PC-9 (cell line): ENCODE measurements around the gene RAB10. TPM values are rescaled to one million over a fixed set of nuclear protein-coding genes. Genes with fewer than 3 reads are reported as not detected.

Experiments used
- BruUV-seq: library from RNA; stranded (reverse); fragments of 400-500 nt; replicated peaks from 2 replicates; lab custom pipeline; 2021; lab: Mats Ljungman, UMichigan
- CTCF ChIA-PET: fragments of 300-600 bp; sonication (Branson Sonifier 250); formaldehyde crosslinking; loops from one replicate; lab custom pipeline; 2022; ENCODE audit warnings: antibody characterized with exemption; lab: Charles Lee
- POLR2A ChIA-PET: fragments of 300-600 bp; sonication (Branson Sonifier 250); formaldehyde crosslinking; loops from one replicate; lab custom pipeline; 2022; ENCODE audit warnings: antibody characterized with exemption; ENCODE audit not compliant: unreplicated experiment; lab: Charles Lee
- DNase-seq, 2 experiments: peaks; one replicate each; pipeline versions ENCODE4 v3.0.0 to v3.0.0-alpha.2; 2015 to 2022; ENCODE audit warnings: mixed read lengths in 1 of 2
- H2AFZ ChIP-seq: fragments of 200-600 bp; sonication (generic); 2 replicates; pipeline ENCODE4 v1.8.1; 2017; ENCODE audit warnings: antibody characterized with exemption
- H3F3A ChIP-seq: fragments of 200-600 bp; sonication (generic); 2 replicates; pipeline ENCODE4 v1.8.1; 2017; ENCODE audit warnings: antibody characterized with exemption, mild to moderate bottlenecking, low read depth; ENCODE audit not compliant: insufficient read depth
- H3K27ac ChIP-seq: fragments of 200-600 bp; sonication (generic); 2 replicates; pipeline ENCODE4 v1.6.1; 2016; ENCODE audit warnings: mixed run types
- H3K27me3 ChIP-seq: fragments of 200-600 bp; sonication (generic); 2 replicates; pipeline ENCODE4 v1.6.1; 2016; ENCODE audit warnings: low read depth, mixed run types; ENCODE audit not compliant: insufficient read depth
- H3K36me3 ChIP-seq: fragments of 200-600 bp; sonication (generic); 2 replicates; pipeline ENCODE4 v1.6.1; 2016; ENCODE audit warnings: low read depth, mixed run types
- H3K4me1 ChIP-seq: fragments of 200-600 bp; sonication (generic); replicated peaks from 2 replicates; pipeline ENCODE4 v1.6.1; 2016; ENCODE audit warnings: mixed run types; ENCODE audit not compliant: insufficient read depth
- H3K4me2 ChIP-seq: fragments of 200-600 bp; sonication (generic); 2 replicates; pipeline ENCODE4 v1.6.1; 2017; ENCODE audit warnings: mixed run types
- H3K4me3 ChIP-seq: fragments of 200-600 bp; sonication (generic); 2 replicates; pipeline ENCODE4 v1.6.1; 2016; ENCODE audit warnings: mixed run types
- H3K79me2 ChIP-seq: fragments of 200-600 bp; sonication (generic); 2 replicates; pipeline ENCODE4 v1.6.1; 2017; ENCODE audit warnings: low read depth, mixed run types
- H3K9me2 ChIP-seq: fragments of 200-600 bp; sonication (generic); 2 replicates; pipeline ENCODE4 v1.8.1; 2017; ENCODE audit warnings: mild to moderate bottlenecking; ENCODE audit not compliant: insufficient read depth
- H3K9me3 ChIP-seq: fragments of 200-600 bp; sonication (generic); 2 replicates; pipeline ENCODE4 v1.8.1; 2016; ENCODE audit warnings: low read depth; ENCODE audit not compliant: insufficient read depth
- H4K20me1 ChIP-seq: fragments of 200-600 bp; sonication (generic); 2 replicates; pipeline ENCODE4 v1.8.1; 2017; ENCODE audit not compliant: insufficient read depth
- EZH2 ChIP-seq: fragments of 200-600 bp; sonication (generic); IDR thresholded peaks from 2 replicates; pipeline ENCODE4 v1.8.0; 2017; ENCODE audit warnings: antibody characterized with exemption, low read depth
- intact Hi-C: fragments of 100-400 bp; cut with micrococcal nuclease; formaldehyde crosslinking; loops from one replicate; pipeline ENCODE4 v1.10.0; 2022; ENCODE audit not compliant: unreplicated experiment
- total RNA-seq: library from RNA; stranded (reverse); gene quantifications from 2 replicates; pipeline ENCODE4 v1.2.3, GENCODE V29; 2021
- TF ChIP-seq, protein P1 (sequence below): fragments of 200-600 bp; sonication (generic); conservative IDR thresholded peaks from 2 replicates; pipeline ENCODE4 v1.6.1; 2017; ENCODE audit warnings: mixed run types, antibody characterized with exemption, mild to moderate bottlenecking, moderate library complexity

Gene RAB10
- total RNA-seq, 1 experiment from 2014 or later, result 171 TPM

DNA sequence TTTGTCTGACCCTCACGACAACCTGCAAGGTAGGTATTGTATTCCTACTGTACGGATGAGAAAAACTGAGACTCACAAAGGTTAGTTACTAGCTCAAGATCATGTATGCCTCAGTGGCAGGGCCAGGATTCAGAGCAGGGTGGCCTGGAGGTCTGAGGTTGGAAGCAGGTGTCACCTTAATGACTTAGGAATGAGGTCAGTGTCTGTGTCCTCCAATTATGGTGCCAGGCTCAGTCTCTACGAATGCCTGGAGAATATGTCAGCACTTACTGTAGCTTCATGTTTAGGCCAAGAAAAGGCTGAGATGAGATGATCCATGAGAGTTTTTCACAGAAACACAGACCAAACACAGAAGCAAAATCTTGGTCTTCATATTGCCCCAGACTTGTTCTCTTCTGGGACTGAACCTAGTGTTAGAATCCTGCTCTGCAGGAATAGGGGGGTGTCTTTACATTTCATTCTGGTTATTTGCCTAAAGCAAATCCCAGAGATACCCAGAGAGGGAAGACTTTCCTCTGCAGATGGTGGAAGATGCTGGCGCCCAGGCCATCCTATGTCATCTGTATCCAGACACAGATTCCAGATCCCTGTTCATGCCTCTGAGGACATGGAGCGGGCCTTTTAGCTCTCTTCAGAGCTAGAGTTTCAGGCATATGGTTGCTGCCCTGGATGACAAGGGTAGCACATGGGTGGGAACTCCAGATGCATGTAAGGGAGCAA, 16.3 kb upstream of the RAB10 start:
- H3K9me3 ChIP-seq, result no peaks in the 10 kb centered on the region; the same call in none of the 2 replicates
- H3K27me3 ChIP-seq, result no peaks in the 10 kb centered on the region
- no peaks in the 10 kb centered on the region for H3K36me3 ChIP-seq
- H3K27ac ChIP-seq, result peak overlapping the region; percentile 30; the same call in 1 of the 2 replicates
- H3K9me2 ChIP-seq, result no peaks in the 10 kb centered on the region
- CTCF ChIA-PET, result no interaction called here
- no peaks in the 10 kb centered on the region for H4K20me1 ChIP-seq
- BruUV-seq, result no TSS peak
- H3K4me3 ChIP-seq, result no peak overlapping the region
- no peak for DNase-seq
- peaks cover 34% of the 10 kb centered on the region for H3F3A ChIP-seq
- no peak overlapping the region for H2AFZ ChIP-seq
- no peaks in the 10 kb centered on the region for H3K79me2 ChIP-seq
- TF ChIP-seq EZH2, result no peak
- TF ChIP-seq, protein P1, sequence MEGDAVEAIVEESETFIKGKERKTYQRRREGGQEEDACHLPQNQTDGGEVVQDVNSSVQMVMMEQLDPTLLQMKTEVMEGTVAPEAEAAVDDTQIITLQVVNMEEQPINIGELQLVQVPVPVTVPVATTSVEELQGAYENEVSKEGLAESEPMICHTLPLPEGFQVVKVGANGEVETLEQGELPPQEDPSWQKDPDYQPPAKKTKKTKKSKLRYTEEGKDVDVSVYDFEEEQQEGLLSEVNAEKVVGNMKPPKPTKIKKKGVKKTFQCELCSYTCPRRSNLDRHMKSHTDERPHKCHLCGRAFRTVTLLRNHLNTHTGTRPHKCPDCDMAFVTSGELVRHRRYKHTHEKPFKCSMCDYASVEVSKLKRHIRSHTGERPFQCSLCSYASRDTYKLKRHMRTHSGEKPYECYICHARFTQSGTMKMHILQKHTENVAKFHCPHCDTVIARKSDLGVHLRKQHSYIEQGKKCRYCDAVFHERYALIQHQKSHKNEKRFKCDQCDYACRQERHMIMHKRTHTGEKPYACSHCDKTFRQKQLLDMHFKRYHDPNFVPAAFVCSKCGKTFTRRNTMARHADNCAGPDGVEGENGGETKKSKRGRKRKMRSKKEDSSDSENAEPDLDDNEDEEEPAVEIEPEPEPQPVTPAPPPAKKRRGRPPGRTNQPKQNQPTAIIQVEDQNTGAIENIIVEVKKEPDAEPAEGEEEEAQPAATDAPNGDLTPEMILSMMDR, result no peak
- intact Hi-C loops, result no loop called here
- H3K4me2 ChIP-seq, result peak overlapping the region; percentile 47
- POLR2A ChIA-PET, result no interaction called here
- H3K4me1 ChIP-seq, result peaks cover 46% of the 10 kb centered on the region

DNA sequence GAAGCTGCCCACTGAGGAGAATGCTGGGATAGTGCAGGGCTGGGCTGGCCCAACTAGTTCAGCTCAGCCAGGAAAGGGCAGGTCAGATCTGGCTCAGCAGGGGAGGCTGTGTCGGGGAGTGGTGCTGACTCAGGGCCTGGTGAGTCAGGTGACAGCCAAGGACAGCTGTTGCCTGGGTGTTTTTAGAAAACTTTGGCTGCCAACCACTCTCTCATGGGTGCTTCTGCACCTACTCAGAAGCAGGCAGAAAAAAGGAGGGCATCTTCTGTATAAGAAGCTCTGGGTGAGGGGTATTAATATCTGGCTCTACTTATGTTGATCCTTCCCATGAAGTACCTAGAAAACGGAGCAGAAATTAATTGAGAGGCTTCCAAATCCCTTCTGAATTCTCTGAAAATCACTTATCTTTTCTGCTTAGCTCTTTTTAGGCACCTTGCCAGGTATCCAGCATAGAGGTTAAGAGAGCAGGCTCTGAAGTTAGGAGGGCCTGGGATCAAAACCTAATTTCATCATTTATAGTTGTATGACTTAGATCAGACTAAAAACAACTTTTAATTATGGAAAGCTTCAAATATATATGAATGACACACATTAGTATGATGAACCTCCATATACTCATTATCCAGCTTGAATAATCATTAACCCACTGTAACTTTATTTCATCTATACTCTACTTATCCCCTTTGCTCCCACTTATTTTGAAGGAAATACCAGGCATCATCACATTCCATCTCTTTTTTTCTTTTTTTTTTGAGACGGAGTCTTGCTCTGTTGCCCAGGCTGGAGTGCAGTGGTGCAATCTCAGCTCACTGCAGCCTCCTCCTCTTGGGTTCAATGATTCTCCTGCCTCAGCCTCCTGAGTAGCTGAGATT, 15.5 kb upstream of the RAB10 start:
- Histone ChIP-seq H3K79me2 (no peaks in the 10 kb centered on the region), H3K9me2 (no peaks in the 10 kb centered on the region), H3K4me2 (peak overlapping the region; percentile 54), H2AFZ (no peak overlapping the region), H3K27ac (peak overlapping the region; percentile 61), H3K4me3 (no peak overlapping the region), H3K9me3 (no peaks in the 10 kb centered on the region; the same call in none of the 2 replicates), H3K27me3 (no peaks in the 10 kb centered on the region), H4K20me1 (no peaks in the 10 kb centered on the region), H3K4me1 (peaks cover 38% of the 10 kb centered on the region), H3F3A (peaks cover 26% of the 10 kb centered on the region), H3K36me3 (no peaks in the 10 kb centered on the region)
- intact Hi-C loops, result no loop called here
- peak; percentile 83 to 88 for DNase-seq
- ChIA-PET POLR2A (interaction anchor here (0.5 kb wide), 1 partner anchor 282 kb away, joined by 6 read pairs; no protein-coding TSS in a partner anchor), CTCF (interaction anchor here (0.6 kb wide), 1 partner anchor 14 kb away, joined by 3 read pairs; no protein-coding TSS in a partner anchor)
- BruUV-seq, result no TSS peak
- no peak for TF ChIP-seq EZH2
- TF ChIP-seq, protein P1, result no peak

DNA sequence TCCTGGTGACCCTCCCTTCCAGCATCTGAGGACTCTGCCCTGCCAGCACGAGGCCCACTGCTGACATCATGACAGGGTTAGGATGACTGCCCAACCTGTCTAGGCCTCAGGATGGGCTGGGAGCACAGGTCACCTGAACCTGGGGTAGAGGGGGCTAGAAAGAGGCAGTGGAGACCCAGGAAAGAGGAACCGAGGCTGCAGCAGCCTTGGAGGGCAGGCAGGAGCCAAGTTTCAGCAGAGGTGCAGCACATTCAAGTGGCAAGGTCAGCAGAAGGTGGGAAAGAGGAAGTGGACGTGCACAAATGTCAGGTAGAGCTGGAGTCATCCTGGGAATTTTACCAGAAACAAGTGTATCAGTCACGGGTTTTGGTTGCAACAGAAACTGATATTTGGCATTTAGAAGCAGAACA, 13.6 kb upstream of the RAB10 start:
- ChIA-PET CTCF (no interaction called here), POLR2A (no interaction called here)
- H3K36me3 ChIP-seq, result no peaks in the 10 kb centered on the region
- no peaks in the 10 kb centered on the region for H3K27me3 ChIP-seq
- intact Hi-C loops, result no loop called here
- no peak overlapping the region for H3K4me3 ChIP-seq
- no peaks in the 10 kb centered on the region for H4K20me1 ChIP-seq
- no TSS peak for BruUV-seq
- H3K9me3 ChIP-seq, result no peaks in the 10 kb centered on the region
- no peak overlapping the region for H2AFZ ChIP-seq
- H3F3A ChIP-seq, result peaks cover 20% of the 10 kb centered on the region
- H3K4me2 ChIP-seq, result no peak overlapping the region
- no peaks in the 10 kb centered on the region for H3K79me2 ChIP-seq
- TF ChIP-seq EZH2, result no peak
- TF ChIP-seq, protein P1, result no peak
- no peak overlapping the region for H3K27ac ChIP-seq
- H3K9me2 ChIP-seq, result no peaks in the 10 kb centered on the region
- H3K4me1 ChIP-seq, result peaks cover 23% of the 10 kb centered on the region
- no peak for DNase-seq
